Aorta (tissue), 5 donors: ENCODE results near the gene CDH23. TPM values are rescaled to one million over a fixed set of nuclear protein-coding genes. Genes with fewer than 3 reads are reported as not detected.

ENCODE experiments used
- ATAC-seq: fragments of 200-7000 bp; cut with Tn5 transposase; one replicate; pipeline ENCODE4 v1.9.1; 2022; ENCODE audit warnings: moderate library complexity; ENCODE audit not compliant: low FRiP score
- DNase-seq, 2 donors: peaks; one replicate each; pipeline ENCODE4 v3.0.0-alpha.2; 2020
- H3K27ac ChIP-seq, 2 donors: one replicate each; pipeline ENCODE4 v1.5.1; 2013; ENCODE audit warnings: low read length in 2 of 2, mild to moderate bottlenecking in 2 of 2, moderate library complexity in 2 of 2, control low read depth in 1 of 2, inconsistent platforms in 1 of 2, low read depth in 1 of 2
- H3K27me3 ChIP-seq, 2 donors: one replicate each; pipeline ENCODE4 v1.6.1; 2013; ENCODE audit warnings: control low read depth in 1 of 2, low read length in 1 of 2, mild to moderate bottlenecking in 1 of 2, moderate library complexity in 1 of 2; ENCODE audit not compliant: insufficient read depth in 2 of 2, control insufficient read depth in 1 of 2
- H3K36me3 ChIP-seq, 2 donors: one replicate each; pipeline ENCODE4 v1.6.1; 2013; ENCODE audit warnings: control low read depth in 1 of 2, low read length in 1 of 2, mild to moderate bottlenecking in 1 of 2; ENCODE audit not compliant: insufficient read depth in 2 of 2, control insufficient read depth in 1 of 2
- H3K4me1 ChIP-seq, 2 donors: one replicate each; pipeline ENCODE4 v1.6.1; 2013; ENCODE audit warnings: low read length in 2 of 2, control low read depth in 1 of 2, mild to moderate bottlenecking in 1 of 2, moderate library complexity in 1 of 2; ENCODE audit not compliant: insufficient read depth in 2 of 2, control insufficient read depth in 1 of 2
- H3K4me3 ChIP-seq, 2 donors: one replicate each; pipeline ENCODE4 v1.5.1; 2013; ENCODE audit warnings: low read length in 2 of 2, control low read depth in 1 of 2, mild to moderate bottlenecking in 1 of 2
- H3K9me3 ChIP-seq: one replicate; pipeline ENCODE4 v1.6.1; 2013; ENCODE audit warnings: mild to moderate bottlenecking, low read length; ENCODE audit not compliant: control insufficient read depth
- WGBS, 2 donors: extraction: QIAGEN DNeasy Blood & Tissue Kit; methylation state at CpG; one replicate each; pipeline ENCODE4 v1.1.7; 2013; 5-methylcytosine and 5-hydroxymethylcytosine counted together
- intact Hi-C, 2 donors: fragments of 100-400 bp; cut with DNase I; formaldehyde crosslinking; loops; one replicate each; pipeline versions ENCODE4 v1.14.2 to v1.15.0; 2022
- polyA plus RNA-seq, 2 donors: library from polyadenylated mRNA; stranded (reverse); fragments of 200-250 nt; gene quantifications; one replicate each; pipeline ENCODE4 v1.2.3, GENCODE V29; 2013
- total RNA-seq, 2 donors: library from RNA; stranded (reverse); fragmentation: NEBNext Ultra II Directional; extraction: Animal tissue kit (Norgen Biotek cat#: 25700); gene quantifications; one replicate each; pipeline ENCODE4 v1.2.1, GENCODE V29; 2021
- donor health status: healthy with polysubstance abuse.
- donor health status: Bipolar disorder and iron deficiency.
- donor health status: DM: no; HTN: no; CAD: no.
- donor health status: DM: no; HTN: no; CAD: no.
- donor health status: DM: yes; HTN: yes; CAD: no.

The CDH23 gene
- total and polyA plus RNA-seq, 4 donors: 0.50 to 16.6 (median 7.3) TPM

DNA sequence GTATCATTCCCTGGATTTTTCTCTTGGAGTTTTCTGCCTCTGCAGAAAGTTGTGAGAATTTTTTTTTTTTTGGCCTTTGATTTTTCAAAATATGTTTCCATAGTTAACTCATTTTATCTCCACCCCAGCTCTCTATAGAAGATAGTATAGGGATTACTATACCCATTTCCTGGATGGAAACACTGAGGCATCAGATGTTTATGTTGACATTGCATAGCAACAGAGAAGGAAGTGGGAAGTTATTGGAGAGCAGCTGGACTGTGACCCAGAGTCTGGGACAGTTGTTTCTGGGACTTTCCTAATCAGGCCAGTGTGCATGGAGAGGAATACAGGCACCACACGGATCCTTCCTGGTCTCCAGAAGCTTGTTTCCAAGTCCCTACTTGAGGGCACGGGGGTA lies 158.0 kb downstream of the CDH23 start:
- Histone ChIP-seq H3K27me3 (no peaks in the 10 kb centered on the region), H3K27ac (no peak overlapping the region), H3K4me1 (no peaks in the 10 kb centered on the region), H3K36me3 (no peaks in the 10 kb centered on the region), H3K9me3 (peaks cover 1% of the 10 kb centered on the region), H3K4me3 (no peak overlapping the region)
- no peak for DNase-seq
- no peak for ATAC-seq
- 38 to 43% methylated on average over 2 of the region's 2 CpGs for WGBS, 2 donors
- intact Hi-C loops: no loop called here

DNA sequence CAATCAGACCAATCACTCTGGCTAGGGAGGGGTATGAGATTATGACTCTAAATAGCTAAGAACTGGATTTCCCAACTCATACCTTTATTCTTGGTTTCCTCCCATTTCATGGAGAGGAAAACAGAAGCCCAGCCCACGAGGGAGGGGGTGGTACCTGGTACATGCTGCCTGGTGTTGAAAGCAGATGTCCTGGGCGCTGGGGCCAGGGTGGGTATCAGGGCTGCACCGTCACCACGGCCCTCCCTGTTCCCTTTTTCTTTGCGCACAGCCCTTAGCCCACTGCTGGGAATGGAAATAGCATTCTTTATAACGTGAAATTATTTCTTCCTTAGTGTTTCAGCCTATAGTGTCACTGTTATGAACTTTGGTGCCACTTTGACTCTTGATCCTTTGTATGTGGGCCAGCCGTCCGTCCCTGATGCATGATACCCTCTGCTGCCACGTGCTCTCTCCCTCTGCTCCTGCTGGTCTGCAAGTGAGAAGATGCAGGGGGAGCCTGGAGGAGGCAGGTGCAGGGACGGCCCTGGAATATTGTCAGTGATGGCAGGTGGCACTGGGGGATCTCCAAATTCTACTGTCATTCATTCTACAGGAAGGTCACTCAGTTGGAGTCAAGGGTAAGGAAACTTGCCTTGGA lies 158.5 kb downstream of the CDH23 start:
- ATAC-seq (no peak), DNase-seq (no peak)
- Histone ChIP-seq H3K4me1 (no peaks in the 10 kb centered on the region), H3K27me3 (no peaks in the 10 kb centered on the region), H3K4me3 (no peak overlapping the region), H3K9me3 (peaks cover 1% of the 10 kb centered on the region), H3K36me3 (no peaks in the 10 kb centered on the region), H3K27ac (no peak overlapping the region)
- intact Hi-C loops: no loop called here
- 66 to 68% methylated on average over 10 of the region's 10 CpGs for WGBS, 2 donors

DNA sequence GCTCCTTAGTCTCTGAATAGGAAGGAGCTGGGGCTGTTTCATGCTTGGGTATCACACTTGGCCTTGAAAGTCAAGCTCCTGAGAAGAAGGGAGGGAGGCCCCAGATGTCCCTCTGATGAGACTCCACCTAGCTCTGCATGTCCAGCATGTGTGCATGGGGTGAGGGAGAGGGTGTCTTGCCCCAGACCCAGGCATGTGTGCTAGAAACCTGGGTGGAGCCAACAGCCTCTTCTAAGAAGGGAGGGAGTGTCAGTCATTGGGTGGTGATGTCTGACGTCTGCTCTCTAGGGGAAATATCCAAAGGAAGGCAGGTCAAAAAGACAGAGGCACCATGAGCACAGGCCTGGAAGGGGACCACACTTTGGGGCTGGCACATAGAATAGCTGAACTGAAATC lies 159.0 kb downstream of the CDH23 start:
- H3K27ac ChIP-seq: no peak overlapping the region
- H3K4me1 ChIP-seq: no peaks in the 10 kb centered on the region
- intact Hi-C loops: no loop called here
- ATAC-seq (no peak), DNase-seq (no peak)
- no peaks in the 10 kb centered on the region for H3K27me3 ChIP-seq
- H3K4me3 ChIP-seq: no peak overlapping the region
- no peaks in the 10 kb centered on the region for H3K36me3 ChIP-seq
- WGBS, 2 donors: 36 to 63% methylated on average over 1 of the region's 1 CpG
- peaks cover 1% of the 10 kb centered on the region for H3K9me3 ChIP-seq

DNA sequence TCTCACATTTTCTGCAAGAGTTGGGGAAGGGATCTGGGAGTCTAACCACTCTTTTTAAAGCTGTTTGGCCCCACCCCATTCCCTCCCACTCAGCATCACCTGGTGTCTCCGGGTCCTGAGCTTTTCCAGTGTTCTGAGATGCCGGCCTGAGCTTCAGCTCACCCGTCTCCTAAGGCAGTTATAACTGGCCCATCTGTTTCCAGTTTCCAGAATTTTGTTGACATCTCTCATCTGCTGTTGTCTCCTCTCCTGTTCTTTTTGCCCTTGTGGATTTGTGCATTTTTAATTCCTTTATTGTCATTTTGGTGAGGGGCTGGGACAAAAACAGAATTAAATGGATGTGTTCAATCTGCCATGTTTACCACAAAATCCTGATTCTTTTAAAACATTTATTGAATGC lies 162.3 kb downstream of the CDH23 start:
- WGBS, 2 donors: 52 to 58% methylated on average over 3 of the region's 3 CpGs
- H3K36me3 ChIP-seq: no peaks in the 10 kb centered on the region
- intact Hi-C loops: no loop called here

DNA sequence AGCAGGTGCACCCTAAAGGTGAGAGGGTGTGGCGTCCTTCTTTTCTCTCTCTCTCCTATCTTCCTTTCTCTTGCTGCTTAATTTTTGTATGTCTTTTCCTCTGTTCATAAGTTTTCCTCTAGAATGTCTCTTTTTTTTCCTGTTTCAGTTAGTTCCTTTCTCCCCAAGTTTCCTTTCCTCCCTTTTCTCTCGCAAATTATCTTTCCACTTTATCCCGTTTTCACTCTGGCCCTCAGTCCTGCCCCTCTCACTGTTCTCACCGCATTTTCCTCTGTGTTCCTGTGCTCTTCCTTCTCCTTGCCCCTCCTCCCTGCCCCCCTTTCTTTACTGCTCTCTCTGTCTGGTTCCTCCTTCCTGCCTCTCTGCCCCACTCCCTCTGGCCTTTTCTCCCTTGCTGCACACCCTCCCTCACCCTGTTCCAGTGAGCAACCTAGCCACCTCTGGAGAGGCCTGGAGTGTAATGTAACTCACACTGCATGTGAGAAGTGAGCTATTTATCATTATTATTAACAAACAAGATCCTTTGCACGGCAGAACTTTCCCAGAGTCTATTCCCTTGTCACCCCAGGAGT lies 164.4 kb downstream of the CDH23 start:
- H3K4me3 ChIP-seq: no peak overlapping the region
- H3K27me3 ChIP-seq: no peaks in the 10 kb centered on the region
- 44 to 53% methylated on average over 5 of the region's 5 CpGs for WGBS, 2 donors
- no peak for ATAC-seq
- no peak for DNase-seq
- intact Hi-C loops: no loop called here
- no peak overlapping the region for H3K27ac ChIP-seq
- H3K36me3 ChIP-seq: no peaks in the 10 kb centered on the region
- H3K9me3 ChIP-seq: no peaks in the 10 kb centered on the region
- H3K4me1 ChIP-seq: no peaks in the 10 kb centered on the region

More for the DNA sequence above, 162.3 kb downstream of the CDH23 start:
- H3K4me1 ChIP-seq: no peaks in the 10 kb centered on the region
- H3K27me3 ChIP-seq: no peaks in the 10 kb centered on the region
- peaks cover 1% of the 10 kb centered on the region for H3K9me3 ChIP-seq
- H3K27ac ChIP-seq: no peak overlapping the region
- DNase-seq: no peak
- no peak for ATAC-seq
- no peak overlapping the region for H3K4me3 ChIP-seq

DNA sequence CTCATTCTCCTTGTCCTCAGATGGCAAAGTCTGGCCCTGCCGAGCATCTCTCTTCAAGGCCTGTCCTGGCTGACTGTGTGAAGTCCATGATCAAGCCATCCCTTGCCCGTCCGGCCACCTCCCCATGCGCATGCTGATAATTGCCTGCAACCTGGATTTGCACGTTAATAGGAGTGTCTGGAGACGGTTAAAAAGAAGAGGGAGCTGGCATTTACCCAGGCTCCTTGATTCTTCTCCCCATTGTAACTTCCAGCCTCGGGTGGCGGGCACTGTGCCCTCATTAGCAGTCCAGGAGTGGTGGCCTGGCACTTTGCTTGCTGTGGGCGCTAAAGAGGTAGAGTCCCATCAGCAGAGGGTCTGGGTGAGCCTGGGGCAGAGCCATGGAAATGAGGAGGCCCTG lies 165.5 kb downstream of the CDH23 start:
- intact Hi-C loops: no loop called here
- WGBS, 2 donors: 89 to 92% methylated on average over 9 of the region's 9 CpGs
- no peak for ATAC-seq

DNA sequence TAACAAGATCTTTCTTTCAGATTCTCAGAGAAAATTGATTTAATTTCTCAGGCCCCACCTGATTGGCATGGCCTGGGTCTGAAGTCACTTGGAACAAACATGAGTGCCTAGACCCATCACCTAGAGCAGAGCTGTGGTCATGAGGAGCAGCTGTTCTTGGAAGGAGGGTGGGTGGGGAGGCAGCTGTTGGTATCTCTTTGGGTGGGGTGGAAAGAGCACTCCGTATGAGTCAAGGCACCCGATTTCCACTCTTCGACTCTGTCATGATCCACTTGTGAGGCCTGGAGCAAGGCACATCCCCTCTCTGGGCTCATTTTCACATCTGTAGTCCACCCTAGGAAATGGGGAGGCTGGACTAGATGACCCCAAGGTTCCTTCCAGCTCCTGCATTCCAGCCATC lies 166.2 kb downstream of the CDH23 start:
- H3K27ac ChIP-seq: no peak overlapping the region
- ATAC-seq: no peak
- no peak for DNase-seq
- H3K9me3 ChIP-seq: no peaks in the 10 kb centered on the region
- no peaks in the 10 kb centered on the region for H3K27me3 ChIP-seq
- H3K4me3 ChIP-seq: no peak overlapping the region
- intact Hi-C loops: no loop called here
- WGBS, 2 donors: 92 to 95% methylated on average over 3 of the region's 3 CpGs
- H3K4me1 ChIP-seq: no peaks in the 10 kb centered on the region
- no peaks in the 10 kb centered on the region for H3K36me3 ChIP-seq

More for the DNA sequence above, 165.5 kb downstream of the CDH23 start:
- Histone ChIP-seq H3K4me1 (no peaks in the 10 kb centered on the region), H3K4me3 (no peak overlapping the region), H3K9me3 (no peaks in the 10 kb centered on the region), H3K27me3 (no peaks in the 10 kb centered on the region), H3K36me3 (no peaks in the 10 kb centered on the region), H3K27ac (no peak overlapping the region)
- no peak for DNase-seq

DNA sequence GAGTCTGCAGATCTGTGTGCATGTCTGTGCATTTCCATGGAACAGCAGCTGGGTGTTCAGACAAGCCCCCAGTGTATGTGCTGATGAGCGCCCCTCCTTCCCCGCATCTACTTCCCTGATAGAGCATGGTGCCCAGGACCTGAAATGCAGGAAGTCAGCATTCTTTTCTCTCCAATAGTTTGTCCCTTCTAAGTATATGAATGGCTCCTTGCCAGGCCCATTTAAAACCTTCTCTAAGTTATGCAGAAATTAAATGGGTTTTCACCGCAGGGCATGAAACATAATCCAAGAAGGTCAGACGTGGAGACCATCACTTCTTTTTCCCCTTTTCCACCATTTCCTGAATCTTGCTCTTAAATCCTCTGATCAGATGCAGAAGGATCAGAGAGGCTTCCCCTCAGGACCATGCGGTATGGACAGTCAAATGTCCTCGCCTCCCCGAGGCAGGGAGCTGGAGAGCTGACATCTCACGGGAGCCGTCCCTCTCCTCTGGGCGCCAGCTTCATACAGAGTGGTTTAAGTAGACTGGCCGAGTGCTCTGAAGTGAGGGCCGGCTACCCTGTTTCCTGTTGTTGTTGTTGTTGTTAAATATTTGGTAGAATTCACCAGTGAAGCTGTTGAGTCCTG lies 167.6 kb downstream of the CDH23 start:
- Histone ChIP-seq H3K4me3 (no peak overlapping the region), H3K36me3 (no peaks in the 10 kb centered on the region), H3K27ac (no peak overlapping the region), H3K4me1 (no peaks in the 10 kb centered on the region), H3K9me3 (no peaks in the 10 kb centered on the region), H3K27me3 (no peaks in the 10 kb centered on the region)
- no peak for DNase-seq
- ATAC-seq: no peak
- intact Hi-C loops: no loop called here
- WGBS, 2 donors: 48 to 54% methylated on average over 12 of the region's 12 CpGs
